Measurements from ENCODE around the gene RAB9B. TPM values are rescaled to one million over a fixed set of nuclear protein-coding genes. Genes with fewer than 3 reads are reported as not detected.

The RAB9B gene
- total and polyA plus RNA-seq, 2 of the 13 experiments (the other 11 are each of a cell fraction or from before 2014, with no cell fraction given), result 0.04 TPM; not detected in 1

GRCh38 chrX:103779141-103779789, 52.8 kb downstream of the RAB9B start:
- no peaks in the 10 kb centered on the region for H3K36me3 ChIP-seq (replicated peaks in 1 of 2; ENCODE audit: control insufficient read depth in 1 of 2, insufficient read depth in 2 of 2, low read length in 2 of 2)
- H3K4me2 ChIP-seq (ENCODE audit: low read depth, low read length), result no peak overlapping the region
- no peaks in the 10 kb centered on the region; a peak in 2 of 5 replicates for H3K27me3 ChIP-seq (ENCODE audit: control insufficient read depth in 1 of 2, insufficient read depth in 2 of 2, low read length in 2 of 2)
- in situ Hi-C loops (cut with HindIII; ENCODE audit: extremely low pct_ligation_motif_present, low pct_unique_long_range_greater_than_20kb), result no loop called here
- no peaks in the 10 kb centered on the region for H3K79me2 ChIP-seq (ENCODE audit: insufficient read depth, low read length)
- no peaks in the 10 kb centered on the region for H4K20me1 ChIP-seq (ENCODE audit: insufficient read depth, low read length)
- H3K9me3 ChIP-seq (ENCODE audit: low read length), result no peaks in the 10 kb centered on the region
- ChIA-PET POLR2A (no interaction called here), CTCF (ENCODE audit: low intra/inter-chr PET ratio, low total read pairs) (no interaction called here)
- 4% methylated on average over 4 of the region's 6 CpGs for WGBS (ENCODE audit: low lambda C conversion rate)
- H3K4me3 ChIP-seq (replicated peaks in 1 of 3; ENCODE audit: insufficient read depth in 1 of 3, low read depth in 2 of 3, low read length in 3 of 3), result no peak overlapping the region
- FAIRE-seq (no peak), ATAC-seq (no peak), DNase-seq (ENCODE audit: low spot score) (no peak)
- H3K27ac ChIP-seq (ENCODE audit: extremely low read length, insufficient read depth, low read length), result no peak overlapping the region
- no peak overlapping the region for H2AFZ ChIP-seq (ENCODE audit: low read length)
- no peak overlapping the region for H3K9ac ChIP-seq (ENCODE audit: insufficient read depth, low read depth, low read length)
- no TSS peak for BruUV-seq (replicated peaks)
- no peaks in the 10 kb centered on the region for H3K4me1 ChIP-seq (ENCODE audit: insufficient read depth, low read length)
- intact Hi-C loops (cut with micrococcal nuclease; ENCODE audit: unreplicated experiment), result no loop called here
- TF ChIP-seq CREB3 (CRISPR knock-in tag; IDR thresholded peaks at IDR 0.05), result no peak
- no peak for TF ChIP-seq NPAS2 (CRISPR knock-in tag; IDR thresholded peaks at IDR 0.05; ENCODE audit: borderline replicate concordance)
- no peak for TF ChIP-seq CTCF (CRISPR knock-in tag; IDR thresholded peaks at IDR 0.05)
- no peak for TF ChIP-seq SMAD9 (CRISPR knock-in tag; IDR thresholded peaks at IDR 0.05)
- TF ChIP-seq PBX3 (CRISPR knock-in tag; IDR thresholded peaks at IDR 0.05; ENCODE audit: borderline replicate concordance), result no peak
- no peak for TF ChIP-seq ZNF549 (CRISPR knock-in tag; IDR thresholded peaks at IDR 0.05)
- no peak for TF ChIP-seq ZNF713 (CRISPR knock-in tag; IDR thresholded peaks at IDR 0.05)
- TF ChIP-seq ZNF609 (CRISPR knock-in tag; IDR thresholded peaks at IDR 0.05; ENCODE audit: borderline replicate concordance), result no peak
- no peak for TF ChIP-seq HOXA3 (CRISPR knock-in tag; IDR thresholded peaks at IDR 0.05)
- no peak for TF ChIP-seq YY1 (IDR thresholded peaks at IDR 0.05; ENCODE audit: insufficient read depth, insufficient replicate concordance, low read depth, low read length)
- TF ChIP-seq GABPB1 (CRISPR knock-in tag; IDR thresholded peaks at IDR 0.05), result no peak
- no peak for TF ChIP-seq KLF11 (CRISPR knock-in tag; IDR thresholded peaks at IDR 0.05)
- no peak for TF ChIP-seq PBX2 (CRISPR knock-in tag; IDR thresholded peaks at IDR 0.05)
